A673 (cell line): ENCODE measurements around the gene FAM229B.

Experiments used
- CTCF ChIP-seq: fragments of 300-800, 200-600 bp; sonication (generic); conservative IDR thresholded peaks from 2 replicates; pipeline ENCODE4 v1.5.1; 2017; ENCODE audit warnings: low read depth, mild to moderate bottlenecking, antibody characterized with exemption, low read length, moderate library complexity, mixed read lengths
- EZH2 ChIP-seq: fragments of 200-600 bp; sonication (generic); IDR thresholded peaks from 2 replicates; pipeline ENCODE4 v1.6.1; 2017; ENCODE audit warnings: borderline replicate concordance, low read depth, mild to moderate bottlenecking, mixed read lengths, antibody characterized with exemption, low read length; ENCODE audit not compliant: poor library complexity, severe bottlenecking

DNA sequence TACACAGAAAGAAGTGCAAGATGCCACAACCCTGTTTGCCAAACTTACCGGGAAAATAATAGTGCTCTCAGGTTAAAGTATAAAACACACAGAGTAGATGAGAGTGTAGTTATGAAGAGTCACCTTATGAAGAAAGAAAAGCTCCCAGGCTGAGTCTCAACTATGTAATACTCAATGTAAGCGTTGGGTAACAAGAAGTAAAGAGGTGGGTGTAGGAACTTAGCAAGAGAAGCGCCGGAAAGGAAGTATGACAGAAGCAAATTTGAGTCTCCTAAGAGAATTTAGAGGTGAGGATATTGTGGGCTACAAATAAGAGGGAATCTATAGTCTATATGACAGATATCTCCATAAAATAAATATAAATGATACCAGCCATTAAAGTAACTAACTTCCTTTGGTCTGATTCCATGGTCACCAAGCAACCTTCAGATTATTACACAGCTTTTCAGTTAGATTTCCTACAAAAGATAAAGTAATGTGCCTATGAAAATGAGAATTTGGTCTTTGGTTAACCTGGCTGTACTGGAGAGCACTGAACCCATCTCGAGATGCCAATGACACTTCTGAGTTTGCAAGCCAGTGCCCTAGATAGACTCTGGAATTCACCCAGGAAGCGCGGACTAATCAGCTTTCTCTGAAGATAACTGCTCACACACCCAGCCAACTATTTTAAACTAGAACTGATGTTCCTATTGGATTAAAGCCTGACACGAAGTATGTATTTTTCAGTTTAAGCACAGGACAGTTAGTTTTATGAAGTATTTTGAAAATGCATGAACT is 1.9 kb upstream of the FAM229B start:
- no peak for TF ChIP-seq EZH2
- no peak for TF ChIP-seq CTCF
